Fibroblast of pulmonary artery (primary cell): ENCODE measurements around the gene TPCN2.

Experiments
- DNase-seq: peaks from one replicate; pipeline ENCODE4 v3.0.0-alpha.2; 2010; ENCODE audit warnings: low read depth
- H3K4me3 ChIP-seq: replicated peaks from 2 replicates; pipeline ENCODE4 v1.5.1; 2011; ENCODE audit warnings: low read depth, mild to moderate bottlenecking, control low read depth, low read length, moderate library complexity
- TF ChIP-seq, protein P1 (sequence below): IDR thresholded peaks from 2 replicates; pipeline ENCODE4 v1.5.1; 2011; ENCODE audit warnings: mild to moderate bottlenecking, control low read depth, low read length, inconsistent platforms; ENCODE audit errors: missing control alignments

Gene TPCN2

DNA sequence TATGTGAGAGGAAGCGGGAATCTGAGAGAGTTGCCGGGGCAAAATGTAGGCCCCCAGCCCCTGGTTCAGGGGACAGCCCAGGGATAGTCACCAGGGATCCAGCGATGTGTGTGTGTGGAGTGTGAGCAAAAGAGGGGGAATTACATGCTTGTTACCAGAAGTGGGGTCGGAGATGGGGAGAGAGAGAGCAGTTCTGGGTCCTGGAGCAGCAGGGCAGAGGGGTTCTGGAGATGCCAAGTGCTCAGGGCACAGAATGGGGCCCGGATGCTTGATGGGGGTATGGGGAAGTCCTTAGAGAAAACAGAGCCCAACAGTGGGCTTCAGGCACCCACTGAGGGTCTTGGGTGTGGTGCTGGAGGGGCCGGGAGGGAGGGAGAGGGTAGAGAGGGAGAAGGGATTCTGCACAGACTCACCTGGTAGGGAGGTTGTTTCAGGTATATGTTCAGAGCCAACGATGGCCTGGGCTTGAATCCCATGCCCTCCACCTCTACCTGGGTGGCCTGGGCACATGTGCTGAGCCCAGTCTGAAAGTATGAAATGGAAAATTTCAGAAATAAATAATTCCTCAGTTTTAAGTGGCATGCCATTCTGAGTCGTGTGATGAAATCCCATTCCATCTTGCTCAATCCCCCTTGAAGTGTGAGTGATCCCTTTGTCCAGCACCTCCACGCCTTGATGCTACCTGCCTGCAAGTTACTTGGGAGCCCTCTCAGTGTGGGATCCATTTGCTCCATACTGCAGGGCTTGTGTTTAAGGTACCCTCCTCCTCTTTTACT is 119.4 kb downstream of the TPCN2 start:
- DNase-seq = peak; percentile 24
- H3K4me3 ChIP-seq = no peak overlapping the region
- TF ChIP-seq, protein P1, sequence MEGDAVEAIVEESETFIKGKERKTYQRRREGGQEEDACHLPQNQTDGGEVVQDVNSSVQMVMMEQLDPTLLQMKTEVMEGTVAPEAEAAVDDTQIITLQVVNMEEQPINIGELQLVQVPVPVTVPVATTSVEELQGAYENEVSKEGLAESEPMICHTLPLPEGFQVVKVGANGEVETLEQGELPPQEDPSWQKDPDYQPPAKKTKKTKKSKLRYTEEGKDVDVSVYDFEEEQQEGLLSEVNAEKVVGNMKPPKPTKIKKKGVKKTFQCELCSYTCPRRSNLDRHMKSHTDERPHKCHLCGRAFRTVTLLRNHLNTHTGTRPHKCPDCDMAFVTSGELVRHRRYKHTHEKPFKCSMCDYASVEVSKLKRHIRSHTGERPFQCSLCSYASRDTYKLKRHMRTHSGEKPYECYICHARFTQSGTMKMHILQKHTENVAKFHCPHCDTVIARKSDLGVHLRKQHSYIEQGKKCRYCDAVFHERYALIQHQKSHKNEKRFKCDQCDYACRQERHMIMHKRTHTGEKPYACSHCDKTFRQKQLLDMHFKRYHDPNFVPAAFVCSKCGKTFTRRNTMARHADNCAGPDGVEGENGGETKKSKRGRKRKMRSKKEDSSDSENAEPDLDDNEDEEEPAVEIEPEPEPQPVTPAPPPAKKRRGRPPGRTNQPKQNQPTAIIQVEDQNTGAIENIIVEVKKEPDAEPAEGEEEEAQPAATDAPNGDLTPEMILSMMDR = no peak

DNA sequence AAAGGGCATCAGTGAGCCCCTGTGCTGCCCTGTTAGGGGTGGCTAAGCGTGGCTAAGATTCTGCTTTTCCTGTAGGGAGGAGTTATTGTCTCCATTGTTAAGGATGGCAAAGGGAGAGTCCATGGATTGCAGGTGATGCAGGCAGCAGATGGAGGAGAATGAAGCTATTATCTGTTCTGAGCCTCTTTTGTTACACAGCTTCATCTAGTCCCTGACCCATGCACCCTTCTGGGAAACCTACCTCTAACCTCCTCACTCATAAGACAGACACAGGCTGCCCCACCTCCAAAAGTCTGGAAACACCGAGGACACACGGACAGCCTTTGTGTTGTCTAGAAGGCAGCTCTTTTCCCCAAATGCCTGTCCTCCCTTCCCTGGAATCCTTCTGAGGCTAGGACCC is 120.7 kb downstream of the TPCN2 start:
- no peak for DNase-seq
- TF ChIP-seq, protein P1 = no peak
- H3K4me3 ChIP-seq = no peak overlapping the region

DNA sequence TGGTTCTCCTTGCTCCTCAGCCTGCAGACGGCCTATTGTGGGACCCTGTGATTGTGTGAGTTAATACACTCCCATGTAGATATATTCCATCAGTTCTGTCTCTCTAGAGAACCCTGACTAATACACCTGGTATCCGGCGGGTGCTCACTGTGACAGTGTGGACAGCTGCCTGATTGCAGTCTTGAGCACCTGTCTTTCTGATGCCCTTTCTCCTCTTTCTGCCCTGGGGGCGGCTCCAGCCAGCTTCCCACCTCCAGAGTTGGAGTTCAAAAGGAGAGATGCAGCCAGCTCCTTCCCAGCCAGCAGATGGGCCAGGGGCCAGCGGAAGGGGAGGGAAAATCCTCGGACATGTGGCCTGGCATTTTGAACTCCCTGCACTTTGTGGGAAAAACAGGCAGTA is 122.0 kb downstream of the TPCN2 start:
- DNase-seq = no peak
- H3K4me3 ChIP-seq = no peak overlapping the region
- TF ChIP-seq, protein P1 = no peak

DNA sequence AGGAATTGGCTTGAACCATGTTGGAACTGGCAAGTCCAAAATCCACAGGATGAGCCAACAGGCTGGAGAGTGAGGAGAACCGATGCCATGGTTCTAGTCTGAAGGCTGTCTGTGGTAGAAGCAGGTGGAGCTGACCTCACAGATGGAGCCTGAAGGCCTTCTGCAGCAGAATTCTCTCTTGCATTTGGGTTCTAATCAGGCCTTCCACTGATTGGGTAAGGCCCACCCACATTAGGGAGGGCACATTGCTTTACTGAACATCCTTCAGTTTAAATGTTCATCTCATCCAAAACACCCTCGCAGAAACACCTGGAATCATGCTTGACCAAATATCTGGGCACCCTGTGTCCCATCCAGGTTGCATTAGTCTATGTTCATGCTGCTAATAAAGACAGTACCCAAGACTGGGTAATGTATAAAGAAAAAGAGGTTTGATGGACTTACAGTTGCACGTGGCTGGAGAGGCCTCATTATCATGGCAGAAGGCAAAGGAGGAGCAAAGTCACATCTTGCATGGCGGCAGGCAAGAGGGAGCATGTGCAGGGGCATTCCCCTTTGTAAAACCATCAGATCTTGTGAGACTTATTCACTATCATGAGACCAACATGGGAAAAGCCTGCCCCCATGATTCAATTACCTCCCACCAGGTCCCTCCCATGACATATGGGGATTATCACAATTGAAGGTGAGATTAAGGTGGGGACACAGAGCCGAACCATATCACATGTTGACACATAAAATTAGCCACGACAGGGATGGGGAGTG is 122.9 kb downstream of the TPCN2 start:
- no peak for DNase-seq
- TF ChIP-seq, protein P1 = no peak
- no peak overlapping the region for H3K4me3 ChIP-seq

DNA sequence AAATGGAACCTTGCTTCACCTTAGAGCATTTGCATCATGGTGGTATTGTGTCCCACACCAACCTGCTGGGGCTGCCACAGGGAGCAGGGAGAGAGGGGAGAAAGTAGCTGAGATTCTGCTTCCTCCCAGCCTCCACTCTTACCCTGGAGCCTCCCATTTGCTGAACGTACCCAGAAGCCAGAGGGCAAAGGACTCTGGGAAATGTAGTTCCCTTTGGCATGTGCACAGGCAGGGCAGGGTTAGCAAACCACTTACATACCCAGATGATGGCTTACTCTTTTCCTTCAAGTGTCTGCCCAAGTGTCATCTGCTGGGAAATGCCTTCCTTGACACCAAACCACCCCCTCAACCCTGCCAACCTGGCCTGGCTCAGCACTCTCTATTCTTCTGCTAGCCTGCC is 123.9 kb downstream of the TPCN2 start:
- H3K4me3 ChIP-seq = no peak overlapping the region
- DNase-seq = peak; percentile 20
- TF ChIP-seq, protein P1 = no peak

DNA sequence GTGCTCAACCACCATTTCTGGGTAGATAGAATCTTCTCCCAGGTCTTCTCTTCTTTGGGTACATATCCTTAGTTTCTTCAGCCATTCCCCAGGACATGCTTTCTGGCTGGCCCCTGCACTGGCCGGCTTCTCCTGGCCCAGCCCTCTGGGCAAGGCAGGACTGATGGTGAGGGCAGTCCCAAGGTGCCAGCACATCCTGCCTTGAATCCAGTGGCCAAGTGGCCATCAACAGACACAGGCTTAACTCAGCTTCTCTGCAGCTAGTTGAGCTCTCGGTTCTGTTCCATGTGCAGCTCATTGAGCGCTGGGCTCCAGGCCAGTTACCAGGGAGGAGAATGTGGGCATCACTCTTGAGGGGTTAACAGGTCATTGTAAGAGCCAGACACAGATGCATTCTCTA is 124.6 kb downstream of the TPCN2 start:
- H3K4me3 ChIP-seq = no peak overlapping the region
- DNase-seq = no peak
- TF ChIP-seq, protein P1 = no peak
